Skeletal muscle satellite cell (primary cell): Measurements from ENCODE around the gene SPPL2B.
A peak's percentile ranks its signal among the peaks of the same experiment; 100 is the strongest.
"Not testable (repeated sequence)": the region's sequence is repeated elsewhere in the genome, so short reads cannot be mapped to it uniquely, and the experiment has no call there.

ENCODE experiments used
- H3K27me3 ChIP-seq: 2 replicates; pipeline ENCODE4 v1.7.0; 2013; ENCODE audit warnings: low read length; ENCODE audit not compliant: control insufficient read depth, insufficient read depth
- H3K36me3 ChIP-seq: 2 replicates; pipeline ENCODE4 v1.7.0; 2013; ENCODE audit warnings: mild to moderate bottlenecking, control low read depth, low read length; ENCODE audit not compliant: insufficient read depth
- H3K4me1 ChIP-seq: 2 replicates; pipeline ENCODE4 v1.7.0; 2013; ENCODE audit warnings: low read length; ENCODE audit not compliant: control insufficient read depth, insufficient read depth
- H3K4me2 ChIP-seq: 2 replicates; pipeline ENCODE4 v1.7.0; 2013; ENCODE audit warnings: mild to moderate bottlenecking, low read length
- H3K4me3 ChIP-seq: 2 replicates; pipeline ENCODE4 v1.7.0; 2013; ENCODE audit warnings: low read length
- H3K9ac ChIP-seq: 2 replicates; pipeline ENCODE4 v1.7.0; 2013; ENCODE audit warnings: mild to moderate bottlenecking, low read depth, low read length, moderate library complexity
- H3K9me3 ChIP-seq: replicated peaks from 2 replicates; pipeline ENCODE4 v1.7.0; 2013; ENCODE audit warnings: mild to moderate bottlenecking, control low read depth, low read length

The SPPL2B gene

GRCh38 chr19:2381148-2381820 is 52.8 kb downstream of the SPPL2B start:
- H3K36me3 ChIP-seq: no peaks in the 10 kb centered on the region
- no peak overlapping the region for H3K4me2 ChIP-seq
- H3K9me3 ChIP-seq: peaks cover 4% of the 10 kb centered on the region
- H3K27me3 ChIP-seq: peaks cover 2% of the 10 kb centered on the region
- H3K4me3 ChIP-seq: no peak overlapping the region
- H3K9ac ChIP-seq: no peak overlapping the region
- H3K4me1 ChIP-seq: peaks cover 16% of the 10 kb centered on the region

- H3K9me3 ChIP-seq: peaks cover 4% of the 10 kb centered on the region
- no peaks in the 10 kb centered on the region for H3K36me3 ChIP-seq
- H3K9ac ChIP-seq: no peak overlapping the region
- H3K4me1 ChIP-seq: peaks cover 13% of the 10 kb centered on the region
- H3K27me3 ChIP-seq: peaks cover 4% of the 10 kb centered on the region
- H3K4me2 ChIP-seq: no peak overlapping the region
- H3K4me3 ChIP-seq: no peak overlapping the region
These were observed 54.2 kb downstream of the SPPL2B start for GRCh38 chr19:2382530-2383222.

GRCh38 chr19:2385053-2385721 is 56.7 kb downstream of the SPPL2B start:
- Histone ChIP-seq H3K9me3 (peaks cover 4% of the 10 kb centered on the region), H3K9ac (no peak overlapping the region), H3K4me2 (peak overlapping the region; percentile 50), H3K36me3 (no peaks in the 10 kb centered on the region), H3K27me3 (peaks cover 20% of the 10 kb centered on the region), H3K4me1 (peaks cover 13% of the 10 kb centered on the region), H3K4me3 (peak overlapping the region; percentile 3)

GRCh38 chr19:2387367-2388288 is 59.1 kb downstream of the SPPL2B start:
- no peak overlapping the region for H3K4me3 ChIP-seq
- H3K4me2 ChIP-seq: no peak overlapping the region
- H3K36me3 ChIP-seq: no peaks in the 10 kb centered on the region
- peaks cover 13% of the 10 kb centered on the region for H3K4me1 ChIP-seq
- H3K9ac ChIP-seq: no peak overlapping the region
- H3K27me3 ChIP-seq: peaks cover 20% of the 10 kb centered on the region
- H3K9me3 ChIP-seq: no peaks in the 10 kb centered on the region

- no peak overlapping the region for H3K9ac ChIP-seq
- H3K4me3 ChIP-seq: no peak overlapping the region
- peaks cover 20% of the 10 kb centered on the region for H3K27me3 ChIP-seq
- H3K9me3 ChIP-seq: no peaks in the 10 kb centered on the region
- peaks cover 5% of the 10 kb centered on the region for H3K4me1 ChIP-seq
- H3K36me3 ChIP-seq: no peaks in the 10 kb centered on the region
- no peak overlapping the region for H3K4me2 ChIP-seq
These were observed 61.1 kb downstream of the SPPL2B start for GRCh38 chr19:2389594-2389993.

- Histone ChIP-seq H3K4me3 (no peak overlapping the region), H3K4me2 (no peak overlapping the region), H3K4me1 (no peaks in the 10 kb centered on the region), H3K27me3 (peaks cover 24% of the 10 kb centered on the region), H3K9ac (no peak overlapping the region), H3K9me3 (no peaks in the 10 kb centered on the region), H3K36me3 (no peaks in the 10 kb centered on the region)
These were observed 62.7 kb downstream of the SPPL2B start for GRCh38 chr19:2391118-2391725.

GRCh38 chr19:2392366-2392765 is 63.9 kb downstream of the SPPL2B start:
- Histone ChIP-seq H3K4me2 (no peak overlapping the region), H3K36me3 (no peaks in the 10 kb centered on the region), H3K27me3 (peaks cover 26% of the 10 kb centered on the region), H3K9me3 (no peaks in the 10 kb centered on the region), H3K9ac (no peak overlapping the region), H3K4me3 (no peak overlapping the region), H3K4me1 (no peaks in the 10 kb centered on the region)

- H3K27me3 ChIP-seq: peaks cover 20% of the 10 kb centered on the region
- H3K9me3 ChIP-seq, H3K4me1 ChIP-seq, H3K4me2 ChIP-seq, H3K9ac ChIP-seq, H3K36me3 ChIP-seq, H3K4me3 ChIP-seq: not testable (repeated sequence)
These were observed 64.4 kb downstream of the SPPL2B start for GRCh38 chr19:2392899-2393298.

- Histone ChIP-seq H3K4me1 (no peaks in the 10 kb centered on the region), H3K4me2 (no peak overlapping the region), H3K27me3 (peaks cover 13% of the 10 kb centered on the region), H3K9ac (no peak overlapping the region), H3K4me3 (no peak overlapping the region), H3K9me3 (no peaks in the 10 kb centered on the region), H3K36me3 (no peaks in the 10 kb centered on the region)
These were observed 65.6 kb downstream of the SPPL2B start for GRCh38 chr19:2394054-2394441.

- H3K4me3 ChIP-seq: no peak overlapping the region
- H3K4me1 ChIP-seq: no peaks in the 10 kb centered on the region
- H3K27me3 ChIP-seq: peaks cover 10% of the 10 kb centered on the region
- H3K9me3 ChIP-seq: no peaks in the 10 kb centered on the region
- H3K4me2 ChIP-seq: no peak overlapping the region
- H3K9ac ChIP-seq: no peak overlapping the region
- no peaks in the 10 kb centered on the region for H3K36me3 ChIP-seq
These were observed 66.2 kb downstream of the SPPL2B start for GRCh38 chr19:2394442-2395292.
